ENCODE measurements around the gene HBS1L.
"Not testable (repeated sequence)": the region's sequence is repeated elsewhere in the genome, so short reads cannot be mapped to it uniquely, and the experiment has no call there.

HBS1L gene

DNA sequence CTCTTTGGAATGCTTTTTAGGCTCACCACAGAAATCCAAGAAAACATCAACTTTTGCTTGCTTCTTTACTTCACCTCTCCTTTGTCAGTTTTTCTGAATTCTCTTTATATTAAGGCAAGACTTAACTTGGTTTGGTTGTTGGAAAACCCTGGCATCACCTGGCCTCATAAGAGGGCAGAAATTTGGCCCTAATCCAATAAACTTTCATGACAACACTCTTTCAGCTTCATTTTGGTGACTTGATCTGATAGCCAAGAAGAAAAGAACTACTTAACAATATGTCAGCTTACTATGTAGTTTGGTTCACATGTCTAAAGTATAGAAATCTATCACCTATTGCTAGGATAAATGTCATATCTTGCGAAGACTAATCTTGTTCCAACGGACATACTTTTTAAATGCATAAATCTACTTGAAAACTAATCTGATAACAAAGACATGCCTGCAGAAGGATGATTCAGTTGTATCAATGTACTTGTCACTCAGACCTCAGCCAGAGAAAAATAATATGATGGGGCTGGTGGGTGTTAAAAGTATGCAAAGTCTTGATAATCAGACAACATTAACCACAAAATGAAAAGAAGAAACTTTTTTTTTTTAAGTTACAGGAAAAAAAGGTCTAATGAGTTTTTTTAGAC, 19.3 kb upstream of the HBS1L start:
- no peak for DNase-seq (ENCODE audit: low spot score)

DNA sequence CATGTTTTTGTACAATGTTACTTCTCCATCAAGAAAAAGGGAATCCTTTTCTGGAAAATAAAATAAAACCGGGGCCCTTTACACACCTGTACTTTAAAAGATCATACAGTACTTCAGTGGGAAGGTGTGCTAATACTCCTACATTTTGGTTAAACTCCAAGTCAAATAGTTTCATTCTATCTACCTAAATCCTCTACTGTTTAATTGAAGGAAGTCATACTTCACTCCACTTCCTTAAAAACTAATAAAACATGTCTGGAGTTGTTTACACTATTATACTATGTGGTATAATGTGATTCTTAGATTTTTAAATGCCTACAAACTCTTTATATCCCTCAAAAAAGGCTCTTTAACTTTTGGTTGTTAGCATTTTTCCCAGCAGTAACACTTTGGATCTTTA, 18.6 kb upstream of the HBS1L start:
- DNase-seq (ENCODE audit: low spot score) = no peak

DNA sequence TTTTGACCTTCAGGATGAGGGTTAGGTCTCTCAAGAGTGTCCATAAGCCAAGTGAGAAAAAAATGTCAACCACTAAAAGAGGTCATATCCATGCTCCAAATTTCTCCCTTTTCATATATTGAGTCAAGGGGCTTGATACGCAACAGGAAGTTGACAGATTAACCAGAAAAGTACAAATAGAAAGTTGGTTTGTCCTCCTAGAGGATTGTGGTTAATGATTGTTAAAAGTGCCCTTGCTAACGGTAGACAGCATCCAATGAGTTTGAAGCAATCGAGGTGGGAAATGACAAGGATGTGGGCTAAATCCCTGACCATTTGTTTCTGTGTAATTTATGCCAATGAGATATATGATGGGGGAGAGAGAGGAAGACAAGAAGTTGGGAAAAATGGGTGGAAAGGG, 18.1 kb upstream of the HBS1L start:
- no peak for DNase-seq (ENCODE audit: low spot score)

DNA sequence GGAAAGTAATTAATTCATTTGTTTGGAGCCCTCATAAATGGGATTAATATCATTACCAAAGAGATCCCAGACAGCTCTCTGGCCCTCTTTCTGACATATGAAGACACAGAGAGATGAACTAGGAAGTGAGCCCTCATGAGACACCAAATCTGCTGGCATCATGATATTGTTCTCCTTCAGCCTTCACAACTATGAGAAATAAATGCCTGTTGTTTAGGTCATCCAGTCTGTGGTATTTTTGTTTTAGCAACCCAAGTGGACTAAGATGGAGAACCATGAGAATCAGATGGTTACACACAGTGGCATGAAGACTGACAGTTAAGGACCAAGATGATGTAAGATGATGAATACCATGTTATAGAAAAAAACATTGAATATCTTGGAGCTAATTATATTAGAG, 16.9 kb upstream of the HBS1L start:
- DNase-seq (ENCODE audit: low spot score) = no peak

DNA sequence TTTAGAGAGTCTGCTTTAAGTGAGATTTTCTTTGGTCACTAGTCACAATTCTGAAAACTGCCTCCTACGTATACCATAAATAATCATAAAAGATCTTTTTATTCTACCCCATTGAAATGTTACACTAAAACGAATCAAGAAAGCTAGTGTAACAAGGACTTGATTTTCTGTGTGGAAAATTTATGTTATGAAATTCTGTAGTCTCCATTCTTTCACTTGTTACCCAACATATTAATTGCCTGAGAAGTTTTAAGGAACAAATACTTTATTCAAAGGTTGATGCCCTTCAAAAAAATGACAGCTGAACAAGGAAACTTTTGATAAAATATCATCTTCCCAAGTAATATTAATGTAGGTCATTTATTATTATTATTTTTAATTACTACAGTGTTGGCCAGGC, 13.3 kb upstream of the HBS1L start:
- no peak for DNase-seq (ENCODE audit: low spot score)

DNA sequence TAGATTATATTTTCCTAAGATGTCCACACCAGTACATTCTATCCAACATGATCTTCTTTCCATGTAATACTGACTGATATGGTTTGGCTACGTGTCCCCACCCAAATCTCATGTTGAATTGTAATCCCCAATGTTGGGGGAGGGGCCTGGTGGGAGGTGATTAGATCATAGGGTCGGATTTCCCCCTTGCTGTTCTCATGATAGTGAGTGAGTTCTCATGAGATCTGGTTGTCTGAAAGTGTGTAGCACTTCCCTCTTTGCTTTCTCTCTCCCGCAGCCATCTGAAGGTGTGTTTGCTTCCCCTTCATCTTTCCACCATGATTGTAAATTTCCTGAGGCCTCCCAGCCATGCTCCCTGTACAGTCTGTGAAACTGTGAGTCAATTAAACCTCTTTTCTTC, 12.2 kb upstream of the HBS1L start:
- DNase-seq (ENCODE audit: low spot score) = no peak

DNA sequence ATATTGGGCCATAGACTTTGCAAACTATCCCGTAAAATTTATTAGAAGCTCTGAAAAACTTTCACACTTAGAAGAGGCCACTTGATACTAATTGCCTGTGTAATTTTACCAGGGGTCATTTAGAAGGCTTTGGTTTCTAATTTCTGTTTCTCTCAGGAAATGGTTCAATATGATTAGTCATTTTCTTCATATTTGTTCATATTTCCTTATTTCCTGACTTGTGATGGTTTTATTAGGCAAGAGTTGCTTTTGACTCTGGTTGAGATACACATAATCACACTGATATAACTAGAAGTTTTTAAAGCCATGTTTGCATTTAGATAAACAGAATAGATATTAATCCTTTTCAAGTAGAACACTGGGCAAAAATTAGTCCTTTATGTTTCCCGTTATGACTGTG, 11.8 kb upstream of the HBS1L start:
- no peak for DNase-seq (ENCODE audit: low spot score)

DNA sequence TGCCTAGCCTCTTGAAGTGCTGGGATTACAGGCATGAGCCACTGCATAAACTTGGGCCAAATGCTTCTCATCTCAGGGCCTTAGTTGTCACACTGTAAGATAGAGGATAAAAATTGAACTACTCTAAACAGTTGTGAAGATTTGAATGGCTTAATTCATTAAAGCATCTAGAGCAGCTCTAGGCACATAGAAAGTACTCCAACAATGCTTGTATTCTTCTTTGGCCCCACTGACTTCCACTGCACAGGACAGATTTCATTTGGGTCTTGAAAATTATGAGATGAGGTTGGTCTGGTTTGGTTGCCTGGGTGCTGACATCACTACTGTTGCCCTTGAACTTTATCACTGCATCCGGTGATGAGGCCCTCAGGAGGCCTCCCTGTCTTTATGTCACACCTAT, 10.0 kb upstream of the HBS1L start:
- DNase-seq (ENCODE audit: low spot score) = no peak

DNA sequence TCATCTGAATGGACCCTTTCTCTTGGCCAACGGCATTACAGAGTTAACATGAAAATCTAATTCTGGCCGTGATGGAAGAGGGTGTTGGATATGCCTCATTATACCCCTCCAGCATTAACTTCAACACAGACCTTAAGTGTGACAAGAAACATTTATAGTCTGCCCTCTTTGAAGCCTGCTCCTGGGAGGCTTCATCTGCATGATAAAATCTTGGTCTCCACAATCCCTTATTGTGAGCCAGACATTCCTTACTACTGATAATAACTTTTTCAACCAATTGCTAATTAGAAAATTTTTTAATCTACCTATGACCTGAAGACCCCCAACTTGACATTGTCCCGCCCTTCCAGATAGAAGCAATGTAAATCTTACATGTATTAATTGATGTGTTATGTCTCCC, 9.3 kb upstream of the HBS1L start:
- DNase-seq (ENCODE audit: low spot score) = no peak

DNA sequence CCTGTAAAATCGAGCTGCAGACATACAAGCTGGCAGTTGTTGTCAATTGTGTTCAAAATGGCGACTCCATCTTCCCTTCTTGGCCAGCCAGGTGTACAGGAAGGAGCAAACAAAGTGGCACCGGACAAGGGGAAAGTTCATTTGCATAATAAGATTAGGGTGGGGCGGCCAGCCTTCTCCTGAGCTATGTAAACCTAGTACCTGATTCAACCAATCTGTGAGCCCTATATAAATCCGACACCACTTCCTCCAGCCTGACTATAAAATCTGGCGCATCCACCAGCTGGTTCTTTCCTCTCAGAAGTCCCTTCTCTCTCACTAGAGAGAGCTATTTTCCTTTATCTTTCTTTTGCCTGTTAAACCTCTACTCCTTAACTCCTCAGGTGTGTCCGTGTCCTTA, 8.1 kb upstream of the HBS1L start:
- no peak for DNase-seq (ENCODE audit: low spot score)

DNA sequence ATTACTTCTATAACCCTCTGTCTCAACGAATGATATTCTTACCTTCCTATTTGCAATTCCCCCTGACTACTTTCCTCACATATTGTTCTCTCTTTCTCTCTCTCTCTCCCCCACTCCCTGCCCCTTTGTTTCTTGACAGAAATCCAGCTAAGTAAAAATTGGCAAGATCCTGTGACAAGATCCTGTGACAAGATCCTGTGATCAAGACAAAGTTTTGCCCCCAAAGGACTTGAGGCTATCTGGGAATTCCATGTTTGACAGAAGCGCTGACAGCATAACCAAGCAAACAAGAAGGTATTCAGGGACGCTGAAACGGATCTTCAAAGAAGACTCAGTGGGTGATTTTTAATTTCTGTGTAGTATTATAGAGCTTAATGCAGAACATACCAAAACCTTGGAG, 5.5 kb upstream of the HBS1L start:
- no peak for DNase-seq (ENCODE audit: low spot score)

DNA sequence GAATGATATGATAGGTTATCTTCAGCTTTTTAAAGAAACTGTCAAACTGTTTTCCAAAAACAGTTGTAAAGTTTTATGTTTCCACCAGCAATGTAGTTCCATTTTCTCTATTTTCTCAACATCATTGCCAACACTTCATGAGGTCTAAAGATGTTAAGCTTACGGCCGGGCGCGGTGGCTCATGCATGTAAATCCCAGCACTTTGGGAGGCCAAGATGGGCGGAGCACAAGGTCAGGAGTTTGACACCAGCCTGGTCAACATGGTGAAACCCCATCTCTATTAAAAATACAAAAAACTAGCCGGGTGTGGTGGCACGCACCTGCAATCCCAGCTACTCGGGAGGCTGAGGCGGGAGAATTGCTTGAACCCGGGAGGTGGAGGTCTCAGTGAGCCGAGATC, 3.7 kb upstream of the HBS1L start:
- not testable (repeated sequence) for DNase-seq (ENCODE audit: low spot score)

DNA sequence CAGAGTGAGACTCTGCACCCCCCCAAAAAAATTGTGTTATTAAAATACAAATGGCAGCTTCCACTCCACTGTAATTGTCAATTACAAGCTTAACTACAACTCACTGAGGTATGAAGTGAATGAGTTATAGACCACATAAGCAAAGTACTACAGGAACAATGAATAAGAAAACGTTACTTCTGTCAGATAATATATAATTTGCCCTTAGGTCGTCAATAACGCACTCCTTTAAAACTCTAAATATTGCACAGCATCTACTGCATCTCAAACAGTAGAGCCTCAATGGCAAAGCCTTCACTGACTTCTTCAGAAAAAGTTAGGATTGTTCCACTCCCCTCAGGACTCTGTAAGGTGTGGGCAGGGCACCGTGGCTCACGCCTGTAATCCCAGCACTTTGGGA, 2.0 kb upstream of the HBS1L start:
- no peak for DNase-seq (ENCODE audit: low spot score)

DNA sequence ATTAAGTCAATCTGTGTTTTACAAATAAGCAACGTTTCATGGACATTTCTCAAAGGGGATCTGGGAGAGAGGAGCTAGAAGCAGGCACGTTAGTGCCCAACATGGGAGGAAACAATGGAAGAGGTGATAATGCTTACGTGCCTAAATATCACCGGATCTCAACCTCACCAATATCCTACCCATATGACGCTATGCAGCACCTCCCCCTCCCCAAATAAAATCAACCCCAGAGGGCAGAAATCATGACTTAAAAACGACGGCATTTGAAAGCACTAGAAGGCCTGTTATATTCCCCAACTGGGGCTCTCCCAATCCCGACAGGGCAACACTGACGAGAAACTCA, 425 bp downstream of the HBS1L start:
- DNase-seq (ENCODE audit: low spot score) = no peak

DNA sequence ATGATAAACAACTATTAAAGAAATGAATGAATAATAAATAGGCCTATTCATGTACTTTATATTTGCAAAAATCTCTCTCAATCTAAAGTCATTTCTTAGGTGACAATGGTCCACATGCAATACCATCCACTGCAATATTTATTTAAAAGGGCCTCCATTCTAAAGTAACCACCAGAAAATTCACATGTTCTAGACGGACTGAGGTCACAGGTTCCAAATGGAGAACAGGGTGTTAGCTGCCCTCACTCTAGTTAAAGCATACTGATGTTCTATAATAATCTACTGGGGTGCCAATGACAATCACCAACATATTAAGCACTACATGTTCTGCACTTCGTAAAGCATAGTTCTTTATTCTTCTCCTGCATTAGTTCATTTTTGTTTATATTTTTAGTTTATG, 1.2 kb downstream of the HBS1L start:
- DNase-seq (ENCODE audit: low spot score) = no peak

DNA sequence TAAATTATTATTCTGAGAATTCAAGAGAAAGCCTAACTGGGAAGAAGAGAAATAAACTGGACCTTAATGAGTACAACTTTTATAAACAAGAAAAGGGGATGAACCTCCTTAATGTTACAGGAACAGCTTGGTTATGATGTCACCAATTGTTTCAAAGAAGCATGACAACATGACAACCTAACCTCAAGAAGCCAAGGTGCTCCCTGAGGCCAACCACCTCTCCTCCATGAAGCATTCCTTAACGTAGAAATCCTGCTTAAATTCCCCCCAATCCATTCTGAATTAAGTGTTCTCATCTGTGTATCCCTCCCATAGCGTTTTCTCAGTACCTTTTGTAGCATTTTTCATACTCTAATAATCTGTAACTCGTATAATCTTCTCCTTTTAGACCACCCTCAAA, 1.7 kb downstream of the HBS1L start:
- DNase-seq (ENCODE audit: low spot score) = no peak

DNA sequence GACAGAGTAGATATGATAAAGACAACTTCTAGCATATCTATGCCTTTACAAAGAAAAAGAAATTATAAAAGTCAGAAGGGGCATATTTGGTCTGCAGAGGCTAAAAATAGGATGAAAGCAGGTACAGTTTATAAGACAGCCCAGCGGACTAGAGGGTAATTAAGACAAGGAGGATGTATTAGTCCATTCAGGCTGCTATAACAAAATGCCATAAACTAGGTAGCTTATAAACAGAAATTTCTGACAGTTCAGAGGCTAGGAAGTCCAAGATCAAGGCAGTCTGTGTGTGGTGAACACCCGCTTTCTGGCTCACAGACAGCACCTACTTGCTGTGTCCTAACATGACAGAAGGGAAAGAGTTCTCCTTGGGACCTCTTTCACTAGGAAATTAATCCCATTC, 5.7 kb downstream of the HBS1L start:
- no peak for DNase-seq (ENCODE audit: low spot score)

DNA sequence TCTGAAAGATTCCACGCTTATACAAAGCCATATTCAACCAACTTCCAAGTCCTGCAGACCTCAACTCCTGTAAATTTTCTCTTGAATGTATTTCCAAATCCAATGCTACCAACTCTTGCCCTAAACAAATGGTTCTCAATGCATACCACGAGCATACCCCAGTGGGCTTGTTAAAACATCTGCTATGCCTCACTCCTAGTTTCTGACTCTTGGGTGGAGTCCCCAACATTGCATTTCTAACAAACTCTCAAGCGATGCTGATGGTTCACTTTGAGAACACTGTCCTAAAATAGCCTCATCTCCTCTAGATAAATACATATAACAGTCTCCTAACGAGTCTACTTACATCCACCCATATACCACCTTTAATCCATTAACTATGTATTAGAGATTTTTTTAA, 7.3 kb downstream of the HBS1L start:
- DNase-seq (ENCODE audit: low spot score) = no peak

DNA sequence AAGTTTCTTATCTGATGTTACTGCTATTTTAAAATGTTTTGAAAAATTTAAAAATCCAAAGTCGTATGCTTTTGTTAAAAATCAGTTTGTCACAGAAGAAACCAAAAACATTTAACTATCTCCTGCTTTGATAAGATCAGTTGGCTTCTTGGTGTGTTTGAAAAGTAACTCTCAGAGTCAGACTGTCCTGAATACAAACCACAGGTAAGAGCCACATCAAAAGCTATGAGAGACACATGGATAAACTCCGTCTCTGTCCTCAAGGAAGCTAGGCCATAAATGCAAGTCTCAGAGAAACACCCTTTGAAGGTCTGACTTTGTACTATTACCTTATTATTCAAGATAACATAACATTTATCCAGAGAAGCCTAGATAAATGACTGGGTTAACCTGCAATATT, 7.7 kb downstream of the HBS1L start:
- DNase-seq (ENCODE audit: low spot score) = no peak

DNA sequence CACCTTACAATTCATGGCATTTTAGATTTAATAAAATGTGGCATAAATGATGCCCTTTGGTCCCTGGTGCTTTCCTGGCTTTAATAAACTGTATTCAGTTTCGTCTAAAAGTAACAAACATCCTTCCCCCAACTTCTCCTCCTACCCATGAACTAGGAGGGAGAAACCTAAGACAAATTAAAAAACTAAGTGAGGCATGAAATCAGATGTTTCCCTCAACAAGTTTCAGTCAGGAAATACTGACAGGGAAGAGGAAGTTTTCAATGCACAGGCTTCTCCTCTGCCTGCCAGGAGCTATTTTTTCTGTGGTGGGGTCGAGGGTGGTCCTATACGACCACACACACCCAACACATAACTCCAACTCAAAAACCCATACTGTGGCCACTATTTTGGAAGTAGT, 10.0 kb downstream of the HBS1L start:
- no peak for DNase-seq (ENCODE audit: low spot score)

DNA sequence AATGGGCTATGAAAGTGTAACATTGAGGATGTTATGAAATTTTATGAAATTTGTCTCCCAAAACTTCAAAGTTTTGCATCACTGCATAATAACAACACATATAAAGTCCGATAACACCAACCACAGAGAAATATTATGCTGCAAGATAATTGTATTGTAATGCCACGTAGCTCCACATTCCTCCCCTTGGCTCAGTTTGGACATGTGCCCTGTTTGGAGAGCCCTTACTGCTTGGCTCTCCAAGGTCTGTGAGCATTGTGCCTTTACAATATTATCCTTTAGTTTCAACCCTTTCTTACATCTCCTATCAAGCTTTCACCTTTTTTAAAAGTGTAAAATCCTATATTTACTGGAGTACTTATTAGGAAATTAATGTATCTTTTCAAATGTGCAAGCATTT, 10.8 kb downstream of the HBS1L start:
- DNase-seq (ENCODE audit: low spot score) = no peak

DNA sequence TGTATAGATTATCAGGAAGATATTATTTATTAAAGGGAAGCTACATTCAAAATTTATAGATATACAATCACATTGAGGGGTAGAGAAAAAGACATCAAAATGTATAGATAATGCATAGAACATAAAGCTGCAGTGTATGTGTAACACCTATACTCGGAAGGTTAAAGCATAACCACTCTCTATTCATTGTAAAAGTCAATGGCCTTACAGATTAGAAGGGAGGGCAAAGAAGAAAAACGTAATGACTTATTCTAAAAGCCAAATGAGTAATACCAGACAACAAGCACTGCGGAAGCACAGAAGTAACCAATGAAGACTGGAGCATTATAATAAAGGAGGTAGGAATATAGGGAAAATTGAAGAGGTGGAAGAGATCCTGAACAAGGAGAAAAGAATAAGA, 11.3 kb downstream of the HBS1L start:
- DNase-seq (ENCODE audit: low spot score) = no peak

DNA sequence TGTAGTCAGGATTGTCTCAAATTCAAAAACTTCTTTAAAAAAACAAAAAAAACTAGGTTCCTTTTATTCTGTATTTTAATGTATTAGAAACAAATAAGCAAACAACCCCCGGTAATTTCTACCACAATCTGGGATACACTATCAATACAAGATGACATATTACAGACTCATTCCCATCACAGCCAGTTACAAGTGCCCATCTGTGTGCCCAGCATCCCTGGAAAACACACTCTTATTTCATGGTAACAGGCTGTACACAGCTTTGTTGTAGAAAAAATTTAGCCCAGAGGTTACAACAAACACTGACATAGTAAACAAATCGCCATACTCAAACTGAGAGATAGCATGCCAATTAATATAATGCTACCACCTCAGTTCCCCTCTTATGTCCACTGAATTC, 16.3 kb downstream of the HBS1L start:
- DNase-seq (ENCODE audit: low spot score) = no peak

DNA sequence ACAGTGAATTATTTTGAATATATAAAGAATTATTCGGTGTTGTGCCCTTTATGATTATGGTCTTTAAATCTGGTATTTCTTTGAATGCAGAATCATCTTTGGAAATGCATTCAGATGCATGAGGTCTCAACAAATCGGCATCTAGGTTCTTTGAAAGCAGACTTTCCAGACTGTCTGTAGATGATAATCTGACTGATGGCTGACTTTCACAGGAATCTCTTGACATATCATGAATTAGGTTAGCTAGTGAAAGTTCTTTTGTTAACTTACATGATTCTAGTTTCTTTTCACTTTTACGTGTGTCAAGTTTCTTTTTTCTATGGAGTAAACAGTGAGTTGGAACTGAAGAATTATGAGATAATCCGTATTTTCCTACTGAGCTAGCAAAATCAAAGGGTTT, 17.1 kb downstream of the HBS1L start:
- DNase-seq (ENCODE audit: low spot score) = no peak

DNA sequence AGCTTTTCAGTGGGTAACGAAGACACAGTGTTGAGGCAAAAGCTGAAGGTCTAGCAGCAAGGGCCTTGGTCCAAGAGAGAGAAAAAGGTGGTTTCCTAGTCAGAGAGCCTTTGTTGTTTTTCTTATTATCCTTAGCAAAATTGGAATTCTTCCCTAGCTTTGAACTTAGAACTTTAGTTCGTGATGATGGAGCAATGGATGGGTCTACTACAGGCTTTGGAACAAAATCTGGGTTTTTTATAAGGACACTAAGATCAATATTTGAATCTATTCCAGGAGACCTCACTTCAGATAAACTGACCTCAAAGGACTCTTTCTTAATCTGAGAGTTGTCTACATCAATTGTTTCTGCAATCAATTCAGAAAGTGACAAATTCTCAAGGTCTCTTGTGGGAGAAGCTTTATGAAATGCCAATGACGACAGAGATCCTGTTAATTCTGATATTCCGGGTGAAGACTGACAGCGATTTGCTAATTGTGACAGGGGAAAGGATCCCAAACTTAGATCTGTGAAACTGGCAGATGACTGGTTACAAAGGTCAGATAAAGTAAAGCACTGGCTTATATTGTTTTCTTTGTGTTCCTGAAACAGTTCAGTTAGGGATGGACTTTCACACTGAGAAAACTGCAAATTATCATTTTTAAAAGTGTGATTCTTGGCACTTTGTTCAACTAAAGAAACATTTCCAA, 17.7 kb downstream of the HBS1L start:
- no peak for DNase-seq (ENCODE audit: low spot score)
